Right atrium auricular region (tissue), 2 donors: ENCODE measurements around the gene RINL. TPM values are rescaled to one million over a fixed set of nuclear protein-coding genes. Genes with fewer than 3 reads are reported as not detected.

Experiments
- DNase-seq: peaks from one replicate; pipeline ENCODE4 v3.0.0-alpha.2; 2019; ENCODE audit warnings: low spot score
- H3K27ac ChIP-seq, 2 donors: fragments of 200-600 bp; sonication (generic); 1 replicate in 1 of 2; 2 replicates in 1 of 2; pipeline ENCODE4 v1.5.1; 2016 to 2019
- H3K27me3 ChIP-seq, 2 donors: fragments of 200-600 bp; sonication (generic); one replicate each; pipeline versions ENCODE4 v1.5.1 to v1.6.0; 2017 to 2019
- H3K36me3 ChIP-seq: fragments of 200-600 bp; sonication (generic); one replicate; pipeline ENCODE4 v1.5.1; 2016
- H3K4me1 ChIP-seq, 2 donors: fragments of 200-600 bp; sonication (generic); one replicate each; pipeline versions ENCODE4 v1.5.1 to v1.6.0; 2017 to 2019
- H3K4me3 ChIP-seq, 2 donors: fragments of 200-600 bp; sonication (generic); 1 replicate in 1 of 2; 2 replicates in 1 of 2; pipeline ENCODE4 v1.5.1; 2017 to 2019; ENCODE audit warnings: mild to moderate bottlenecking in 1 of 2, moderate library complexity in 1 of 2
- H3K9me3 ChIP-seq, 2 donors: fragments of 200-600 bp; sonication (generic); one replicate each; pipeline ENCODE4 v1.5.1; 2019
- CTCF ChIP-seq, 2 donors: fragments of 200-600 bp; sonication (generic); IDR thresholded peaks; one replicate each; pipeline ENCODE4 v1.5.1; 2019; ENCODE audit warnings: antibody characterized with exemption in 2 of 2
- total RNA-seq, 2 donors: library from RNA; depleted of rRNA; stranded (reverse); fragments of >200 nt; gene quantifications; one replicate each; pipeline ENCODE4 v1.1.0, GENCODE V29; 2016

The RINL gene
- total RNA-seq, 2 donors from 2014 or later = 3.3 to 5.5 TPM

GRCh38 chr19:38841787-38842438, 36.2 kb downstream of the RINL start:
- Histone ChIP-seq H3K4me1 (peaks cover 0 to 16% of the 10 kb centered on the region in 2 donors), H3K27ac (no peak overlapping the region)

GRCh38 chr19:38841180-38841766, 36.8 kb downstream of the RINL start:
- Histone ChIP-seq H3K36me3 (peaks cover 100% of the 10 kb centered on the region), H3K27ac (no peak overlapping the region), H3K9me3 (no peaks in the 10 kb centered on the region), H3K27me3 (no peaks in the 10 kb centered on the region), H3K4me3 (no peak overlapping the region), H3K4me1 (peaks cover 0 to 10% of the 10 kb centered on the region in 2 donors)
- no peak for TF ChIP-seq CTCF (IDR thresholded peaks at IDR 0.05)
- DNase-seq = no peak

More at GRCh38 chr19:38841787-38842438, 36.2 kb downstream of the RINL start:
- Histone ChIP-seq H3K36me3 (peaks cover 100% of the 10 kb centered on the region), H3K4me3 (no peak overlapping the region), H3K9me3 (no peaks in the 10 kb centered on the region), H3K27me3 (no peaks in the 10 kb centered on the region)
- no peak for TF ChIP-seq CTCF (IDR thresholded peaks at IDR 0.05)
- DNase-seq = no peak

DNA sequence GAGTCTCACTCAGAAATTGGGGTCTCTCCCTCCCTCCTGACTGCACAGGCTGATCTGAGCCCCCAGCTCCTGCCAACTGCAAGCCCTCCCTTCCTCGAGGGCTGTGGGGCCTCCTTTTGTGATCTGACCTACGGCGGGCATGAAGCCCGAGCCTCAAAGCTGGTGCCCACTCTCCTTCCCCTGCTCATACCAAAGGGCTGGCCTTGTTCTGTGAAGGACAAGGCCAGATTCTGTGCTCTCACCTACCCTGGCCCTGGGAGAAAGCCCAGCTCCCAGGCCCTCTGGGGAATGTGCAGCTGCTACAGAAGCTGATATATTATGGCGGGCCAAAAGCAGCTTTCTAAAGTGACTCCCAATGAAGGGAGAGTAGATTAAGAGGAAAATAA, 37.5 kb downstream of the RINL start:
- H3K9me3 ChIP-seq = no peaks in the 10 kb centered on the region
- TF ChIP-seq CTCF (IDR thresholded peaks at IDR 0.05) = no peak
- H3K4me3 ChIP-seq = no peak overlapping the region
- peaks cover 0 to 3% of the 10 kb centered on the region in 2 donors for H3K4me1 ChIP-seq
- H3K27ac ChIP-seq = no peak overlapping the region
- no peak for DNase-seq
- H3K36me3 ChIP-seq = peaks cover 100% of the 10 kb centered on the region
- H3K27me3 ChIP-seq = no peaks in the 10 kb centered on the region

GRCh38 chr19:38839816-38840582, 38.1 kb downstream of the RINL start:
- Histone ChIP-seq H3K27ac (no peak overlapping the region), H3K9me3 (no peaks in the 10 kb centered on the region), H3K4me1 (no peaks in the 10 kb centered on the region), H3K27me3 (no peaks in the 10 kb centered on the region), H3K4me3 (no peak overlapping the region), H3K36me3 (peaks cover 98% of the 10 kb centered on the region)
- no peak for DNase-seq
- TF ChIP-seq CTCF (IDR thresholded peaks at IDR 0.05) = no peak

GRCh38 chr19:38838986-38839761, 38.9 kb downstream of the RINL start:
- Histone ChIP-seq H3K9me3 (no peaks in the 10 kb centered on the region), H3K27ac (no peak overlapping the region), H3K4me1 (no peaks in the 10 kb centered on the region), H3K27me3 (no peaks in the 10 kb centered on the region), H3K36me3 (peaks cover 90% of the 10 kb centered on the region), H3K4me3 (no peak overlapping the region)
- no peak for TF ChIP-seq CTCF (IDR thresholded peaks at IDR 0.05)
- DNase-seq = no peak
